SK-N-MC (cell line): Measurements from ENCODE around the gene FAM114A1.

Experiments used
- DNase-seq: peaks from one replicate; pipeline ENCODE4 v3.0.0-alpha.2; 2011; ENCODE audit warnings: low read depth, low spot score
- H3K27ac ChIP-seq: fragments of 200-600 bp; sonication (generic); 2 replicates; pipeline ENCODE4 v1.5.1; 2016; ENCODE audit warnings: mixed run types
- H3K36me3 ChIP-seq: fragments of 200-600 bp; sonication (generic); 2 replicates; pipeline ENCODE4 v1.6.1; 2017; ENCODE audit warnings: antibody characterized with exemption, low read length, mixed read lengths; ENCODE audit not compliant: insufficient read depth
- H3K4me3 ChIP-seq: fragments of 200-600 bp; sonication (generic); 2 replicates; pipeline ENCODE4 v1.5.1; 2016
- H3K9ac ChIP-seq: fragments of 200-600 bp; sonication (generic); 2 replicates; pipeline ENCODE4 v1.8.0; 2017; ENCODE audit warnings: mixed run types, mixed read lengths; ENCODE audit not compliant: insufficient read length
- H3K9me3 ChIP-seq: fragments of 200-600 bp; sonication (generic); 2 replicates; pipeline ENCODE4 v1.6.1; 2017; ENCODE audit warnings: low read depth, mild to moderate bottlenecking, antibody characterized with exemption, low read length, moderate library complexity, mixed read lengths
- EZH2 ChIP-seq: fragments of 200-600 bp; sonication (generic); IDR thresholded peaks from one replicate; pipeline ENCODE4 v1.6.1; 2017; ENCODE audit warnings: antibody characterized with exemption
- FOXP2 ChIP-seq: optimal IDR thresholded peaks from 2 replicates; pipeline ENCODE3; 2011; ENCODE audit warnings: mild to moderate bottlenecking, moderate library complexity; ENCODE audit not compliant: insufficient read depth; ENCODE audit errors: extremely low read length, control extremely low read depth
- POLR2AphosphoS5 ChIP-seq: IDR thresholded peaks from 2 replicates; pipeline ENCODE4 v1.6.1; 2012; ENCODE audit warnings: mild to moderate bottlenecking, low read depth, low read length, borderline replicate concordance

FAM114A1 gene

GRCh38 chr4:38831653-38832052 lies 36.0 kb upstream of the FAM114A1 start:
- DNase-seq, result no peak
- H3K9ac ChIP-seq, result no peak overlapping the region
- TF ChIP-seq EZH2 (no peak), FOXP2 (no peak), POLR2AphosphoS5 (no peak)
- H3K36me3 ChIP-seq, result no peaks in the 10 kb centered on the region
- H3K27ac ChIP-seq, result no peak overlapping the region
- H3K9me3 ChIP-seq, result no peaks in the 10 kb centered on the region
- no peak overlapping the region for H3K4me3 ChIP-seq

- Histone ChIP-seq H3K9ac (no peak overlapping the region), H3K27ac (no peak overlapping the region), H3K4me3 (no peak overlapping the region), H3K9me3 (no peaks in the 10 kb centered on the region), H3K36me3 (no peaks in the 10 kb centered on the region)
- no peak for TF ChIP-seq POLR2AphosphoS5
- no peak for TF ChIP-seq FOXP2
- TF ChIP-seq EZH2, result no peak
- no peak for DNase-seq
Measured at GRCh38 chr4:38832206-38832605, 35.4 kb upstream of the FAM114A1 start.

GRCh38 chr4:38832624-38833528 lies 34.7 kb upstream of the FAM114A1 start:
- no peak for DNase-seq
- TF ChIP-seq POLR2AphosphoS5, result no peak
- TF ChIP-seq EZH2, result no peak
- no peak for TF ChIP-seq FOXP2

GRCh38 chr4:38834570-38834969 lies 33.0 kb upstream of the FAM114A1 start:
- no peak for DNase-seq
- H3K9ac ChIP-seq, result no peak overlapping the region
- no peak overlapping the region for H3K4me3 ChIP-seq
- no peak overlapping the region for H3K27ac ChIP-seq
- H3K36me3 ChIP-seq, result no peaks in the 10 kb centered on the region
- H3K9me3 ChIP-seq, result no peaks in the 10 kb centered on the region
- no peak for TF ChIP-seq POLR2AphosphoS5
- TF ChIP-seq EZH2, result no peak
- no peak for TF ChIP-seq FOXP2

More at GRCh38 chr4:38832624-38833528, 34.7 kb upstream of the FAM114A1 start:
- Histone ChIP-seq H3K36me3 (no peaks in the 10 kb centered on the region), H3K27ac (no peak overlapping the region), H3K4me3 (no peak overlapping the region), H3K9me3 (no peaks in the 10 kb centered on the region), H3K9ac (no peak overlapping the region)

- H3K9ac ChIP-seq, result no peak overlapping the region
- H3K4me3 ChIP-seq, result no peak overlapping the region
- no peak for DNase-seq
- H3K36me3 ChIP-seq, result no peaks in the 10 kb centered on the region
- H3K27ac ChIP-seq, result no peak overlapping the region
- H3K9me3 ChIP-seq, result no peaks in the 10 kb centered on the region
- TF ChIP-seq POLR2AphosphoS5 (no peak), FOXP2 (no peak), EZH2 (no peak)
Measured at GRCh38 chr4:38837334-38837733, 30.3 kb upstream of the FAM114A1 start.

DNA sequence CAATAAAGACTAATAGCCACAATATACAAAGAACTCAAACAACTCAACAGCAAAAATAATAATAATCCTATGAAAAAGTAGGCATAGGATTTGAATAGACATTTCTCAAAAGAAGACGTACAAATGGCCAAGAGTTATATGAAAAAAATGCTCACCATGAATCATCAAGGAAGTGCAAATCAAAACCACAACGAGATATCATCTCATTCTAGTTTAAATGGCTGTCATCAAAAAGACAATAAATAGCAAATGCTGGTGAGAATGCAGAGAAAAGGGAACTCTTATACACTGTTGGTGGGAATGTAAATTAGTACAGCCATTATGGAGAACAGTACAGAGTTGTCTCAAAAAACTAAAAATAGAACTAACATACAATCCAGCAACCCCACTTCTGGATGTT lies 29.8 kb upstream of the FAM114A1 start:
- Histone ChIP-seq H3K27ac (no peak overlapping the region), H3K4me3 (no peak overlapping the region), H3K9me3 (no peaks in the 10 kb centered on the region), H3K9ac (no peak overlapping the region), H3K36me3 (no peaks in the 10 kb centered on the region)
- TF ChIP-seq EZH2, result no peak
- no peak for TF ChIP-seq FOXP2
- no peak for TF ChIP-seq POLR2AphosphoS5
- DNase-seq, result no peak

DNA sequence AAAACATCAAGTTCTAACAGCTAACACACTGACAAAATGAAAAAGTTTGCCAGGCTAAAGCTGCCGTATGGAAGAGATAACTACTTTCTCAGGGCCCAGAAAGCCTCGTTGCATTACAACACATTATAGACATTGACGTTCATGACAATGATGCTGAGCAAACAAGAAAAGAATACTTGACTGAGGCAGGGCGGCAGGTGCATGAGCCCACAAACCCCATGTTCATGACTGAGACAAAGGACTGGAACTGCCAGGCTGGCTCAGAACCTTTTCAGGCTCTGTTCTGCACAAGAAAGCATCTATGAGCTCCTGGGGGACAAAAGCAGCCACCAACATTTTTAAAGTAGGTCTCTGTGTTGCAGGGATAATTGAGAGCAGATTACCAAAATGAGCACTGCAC lies 24.6 kb upstream of the FAM114A1 start:
- Histone ChIP-seq H3K27ac (no peak overlapping the region), H3K9ac (no peak overlapping the region), H3K36me3 (no peaks in the 10 kb centered on the region), H3K4me3 (no peak overlapping the region), H3K9me3 (no peaks in the 10 kb centered on the region)
- DNase-seq, result no peak
- TF ChIP-seq FOXP2, result no peak
- TF ChIP-seq POLR2AphosphoS5, result no peak
- TF ChIP-seq EZH2, result no peak

DNA sequence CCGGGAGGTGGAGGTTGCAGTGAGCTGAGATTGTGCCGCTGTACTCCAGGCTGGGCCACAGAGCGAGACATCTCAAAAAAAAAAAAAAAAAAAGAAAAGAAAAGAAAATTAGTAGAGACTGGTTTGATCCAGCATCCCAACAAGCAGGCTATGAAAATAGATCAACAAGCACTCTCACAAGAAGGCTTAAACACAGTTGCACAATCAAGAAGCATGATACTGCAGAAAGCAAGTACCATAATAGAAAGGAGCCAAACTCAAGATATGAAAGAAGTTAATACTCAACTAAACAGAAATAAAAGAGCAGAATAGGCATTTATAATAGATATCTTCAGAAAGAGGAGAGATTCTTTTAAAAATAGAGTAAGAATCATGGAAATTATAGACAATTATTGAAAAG lies 21.6 kb upstream of the FAM114A1 start:
- H3K4me3 ChIP-seq, result no peak overlapping the region
- DNase-seq, result no peak
- no peak overlapping the region for H3K9ac ChIP-seq
- no peaks in the 10 kb centered on the region for H3K36me3 ChIP-seq
- TF ChIP-seq POLR2AphosphoS5, result no peak
- no peak for TF ChIP-seq FOXP2
- TF ChIP-seq EZH2, result no peak
- H3K9me3 ChIP-seq, result no peaks in the 10 kb centered on the region
- no peak overlapping the region for H3K27ac ChIP-seq

- H3K9me3 ChIP-seq, result no peaks in the 10 kb centered on the region
- no peak overlapping the region for H3K27ac ChIP-seq
- DNase-seq, result no peak
- H3K36me3 ChIP-seq, result no peaks in the 10 kb centered on the region
- no peak for TF ChIP-seq EZH2
- no peak overlapping the region for H3K9ac ChIP-seq
- no peak overlapping the region for H3K4me3 ChIP-seq
Measured at GRCh38 chr4:38855466-38855865, 12.1 kb upstream of the FAM114A1 start.
